Erythroblast (primary cell): ENCODE measurements around the gene PRRG4.
"Not testable (repeated sequence)": the region's sequence is repeated elsewhere in the genome, so short reads cannot be mapped to it uniquely, and the experiment has no call there.

Source experiments
- DNase-seq, 2 experiments: peaks; one replicate each; lab custom pipeline; 2025; lab: John Stamatoyannopoulos, UW
- GATA1 ChIP-seq: IDR thresholded peaks from 2 replicates; pipeline ENCODE4 v1.6.1; 2011; ENCODE audit warnings: low read depth, mild to moderate bottlenecking, control low read depth, low read length, moderate library complexity
- POLR2A ChIP-seq: IDR thresholded peaks from 2 replicates; pipeline ENCODE4 v1.6.1; 2011; ENCODE audit warnings: mild to moderate bottlenecking, low read length

Gene PRRG4

GRCh38 chr11:32885556-32885955, 55.8 kb downstream of the PRRG4 start:
- TF ChIP-seq GATA1 (no peak), POLR2A (no peak)
- DNase-seq: no peak

GRCh38 chr11:32886180-32886579, 56.5 kb downstream of the PRRG4 start:
- TF ChIP-seq POLR2A (no peak), GATA1 (no peak)
- no peak for DNase-seq

GRCh38 chr11:32887707-32888383, 58.1 kb downstream of the PRRG4 start:
- DNase-seq: not testable (repeated sequence)

- DNase-seq: not testable (repeated sequence)
Observed at GRCh38 chr11:32888384-32888710, 58.6 kb downstream of the PRRG4 start.

- no peak for DNase-seq
Observed at GRCh38 chr11:32888805-32889204, 59.1 kb downstream of the PRRG4 start.

GRCh38 chr11:32890843-32891656, 61.3 kb downstream of the PRRG4 start:
- DNase-seq: no peak
- TF ChIP-seq GATA1: no peak
- no peak for TF ChIP-seq POLR2A

More at GRCh38 chr11:32888805-32889204, 59.1 kb downstream of the PRRG4 start:
- TF ChIP-seq GATA1 (no peak), POLR2A (no peak)

GRCh38 chr11:32891657-32892354, 62.1 kb downstream of the PRRG4 start:
- DNase-seq: peak; percentile 52 to 57

GRCh38 chr11:32892355-32893092, 62.8 kb downstream of the PRRG4 start, which contains the start of gene QSER1:
Gene QSER1, plus strand, starts transcription at chr11:32892811. Its CDS starts 315 bp downstream, at chr11:32893126.
- peak; percentile 81 to 88 for DNase-seq
- TF ChIP-seq POLR2A (peak; percentile 86), GATA1 (no peak)

More at GRCh38 chr11:32891657-32892354, 62.1 kb downstream of the PRRG4 start:
- TF ChIP-seq GATA1 (no peak), POLR2A (no peak)

- no peak for DNase-seq
- TF ChIP-seq GATA1 (no peak), POLR2A (no peak)
Observed at GRCh38 chr11:32893093-32893342, 63.3 kb downstream of the PRRG4 start.

- peak; percentile 68 to 75 for DNase-seq
- no peak for TF ChIP-seq POLR2A
- TF ChIP-seq GATA1: no peak
Observed at GRCh38 chr11:32893343-32894148, 63.8 kb downstream of the PRRG4 start.

- peak; percentile 61 to 65 for DNase-seq
- TF ChIP-seq GATA1: no peak
- peak; percentile 24 for TF ChIP-seq POLR2A
Observed at GRCh38 chr11:32894149-32894827, 64.6 kb downstream of the PRRG4 start.

GRCh38 chr11:32894921-32895320, 65.2 kb downstream of the PRRG4 start:
- no peak for DNase-seq
- no peak for TF ChIP-seq POLR2A
- TF ChIP-seq GATA1: no peak

GRCh38 chr11:32895471-32895870, 65.7 kb downstream of the PRRG4 start:
- TF ChIP-seq POLR2A: no peak
- no peak for TF ChIP-seq GATA1
- no peak for DNase-seq
